Psoas muscle (tissue), 8 donors: ENCODE results near the gene CCN5. TPM values are rescaled to one million over a fixed set of nuclear protein-coding genes. Genes with fewer than 3 reads are reported as not detected.
A peak's percentile ranks its signal among the peaks of the same experiment; 100 is the strongest.

Experiments
- ATAC-seq, 4 donors: fragments of 200-7000 bp; cut with Tn5 transposase; one replicate each; pipeline ENCODE4 v1.9.1; 2020; ENCODE audit warnings: moderate library complexity in 3 of 4, mild to moderate bottlenecking in 2 of 4
- DNase-seq, 2 donors: peaks; one replicate each; pipeline ENCODE4 v3.0.0-alpha.2; 2020
- H3K27ac ChIP-seq: fragments of 200-600 bp; one replicate; pipeline ENCODE4 v1.8.0; 2022
- H3K27me3 ChIP-seq, 3 donors: fragments of 200-600 bp in 1 of 3; one replicate each; pipeline versions ENCODE4 v1.6.1 to v1.8.0; 2013 to 2022; ENCODE audit warnings: low read length in 2 of 3, mild to moderate bottlenecking in 2 of 3, moderate library complexity in 1 of 3; ENCODE audit not compliant: insufficient read depth in 3 of 3
- H3K36me3 ChIP-seq, 2 donors: fragments of 200-600 bp in 1 of 2; one replicate each; pipeline versions ENCODE4 v1.6.1 to v1.8.0; 2013 to 2022; ENCODE audit warnings: low read depth in 1 of 2, mild to moderate bottlenecking in 1 of 2, moderate library complexity in 1 of 2; ENCODE audit not compliant: insufficient read depth in 1 of 2
- H3K4me1 ChIP-seq: fragments of 200-600 bp; one replicate; pipeline ENCODE4 v1.8.0; 2022
- H3K4me3 ChIP-seq: fragments of 200-600 bp; one replicate; pipeline ENCODE4 v1.8.0; 2022; ENCODE audit warnings: mild to moderate bottlenecking
- H3K9me3 ChIP-seq: fragments of 200-600 bp; one replicate; pipeline ENCODE4 v1.8.0; 2022
- CTCF ChIP-seq: fragments of 200-600 bp; IDR thresholded peaks from one replicate; pipeline ENCODE4 v1.8.0; 2022; ENCODE audit warnings: antibody characterized with exemption
- WGBS, 3 donors: extraction: QIAGEN DNeasy Blood & Tissue Kit; methylation state at CpG; one replicate each; pipeline versions ENCODE4 v1.1.6 to v1.1.7; 2013; 5-methylcytosine and 5-hydroxymethylcytosine counted together
- intact Hi-C, 2 donors: fragments of 100-400 bp; cut with DNase I; formaldehyde crosslinking; loops; one replicate each; pipeline versions ENCODE4 v1.11.0 to v1.14.2; 2022
- polyA plus RNA-seq, 3 donors: library from polyadenylated mRNA; stranded (reverse); fragments of 200-250 nt; gene quantifications; one replicate each; pipeline ENCODE4 v1.2.3, GENCODE V29; 2013
- total RNA-seq, 4 donors: library from RNA; stranded (reverse); fragmentation: NEBNext Ultra II Directional in 2 of 4; extraction: Animal tissue kit (Norgen Biotek cat#: 25700) in 2 of 4; gene quantifications; one replicate each; pipeline versions ENCODE4 v1.2.1 to v1.2.4, GENCODE V29; 2021 to 2023
- donor health status: healthy with polysubstance abuse.
- donor health status: DM: no; HTN: no; CAD: no; lungs with moderate emphysema.
- donor health status: Bipolar disorder and iron deficiency.
- donor health status: healthy.
- donor health status: DM: yes; HTN: yes; CAD: no.
- donor health status: DM: no; HTN: no; CAD: no.
- donor health status: DM: no; HTN: no; CAD: no.
- donor health status: DM: yes; HTN: yes; CAD: no.

The CCN5 gene
- total and polyA plus RNA-seq, 7 donors, result 3.3 to 20.9 (median 9.6) TPM

DNA sequence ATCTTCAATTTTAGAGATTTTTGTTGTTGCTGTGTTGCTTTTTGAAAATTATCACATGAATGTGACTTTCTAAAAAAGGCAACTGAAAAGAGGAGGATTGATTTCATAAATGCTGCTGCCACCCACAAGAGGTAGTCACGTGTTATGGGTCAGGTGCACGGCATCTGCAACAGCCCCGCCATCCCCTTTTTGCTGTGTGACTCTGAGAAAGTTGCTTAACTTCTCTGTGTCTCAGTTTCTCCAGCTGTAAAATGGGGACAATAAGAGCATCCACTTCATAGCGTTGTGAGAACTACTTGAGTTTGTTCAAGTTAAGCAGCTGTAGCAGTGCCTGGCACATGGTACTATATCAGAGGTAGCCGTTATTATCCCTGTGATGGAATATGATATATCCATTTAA lies 10.7 kb downstream of the CCN5 start:
- Histone ChIP-seq H3K9me3 (no peaks in the 10 kb centered on the region), H3K36me3 (no peaks in the 10 kb centered on the region), H3K4me3 (no peak overlapping the region), H3K27ac (no peak overlapping the region), H3K4me1 (peaks cover 26% of the 10 kb centered on the region), H3K27me3 (no peaks in the 10 kb centered on the region)
- intact Hi-C loops, result no loop called here
- ATAC-seq (no peak), DNase-seq (no peak)
- no peak for TF ChIP-seq CTCF
- 69 to 86% (median 84%) methylated on average over 5 of the region's 5 CpGs for WGBS, 3 donors

DNA sequence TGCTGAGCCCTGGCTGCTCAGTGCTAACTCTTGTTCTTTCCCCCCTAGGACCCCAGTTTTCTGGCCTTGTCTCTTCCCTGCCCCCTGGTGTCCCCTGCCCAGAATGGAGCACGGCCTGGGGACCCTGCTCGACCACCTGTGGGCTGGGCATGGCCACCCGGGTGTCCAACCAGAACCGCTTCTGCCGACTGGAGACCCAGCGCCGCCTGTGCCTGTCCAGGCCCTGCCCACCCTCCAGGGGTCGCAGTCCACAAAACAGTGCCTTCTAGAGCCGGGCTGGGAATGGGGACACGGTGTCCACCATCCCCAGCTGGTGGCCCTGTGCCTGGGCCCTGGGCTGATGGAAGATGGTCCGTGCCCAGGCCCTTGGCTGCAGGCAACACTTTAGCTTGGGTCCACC lies 11.9 kb downstream of the CCN5 start:
- Histone ChIP-seq H3K27ac (no peak overlapping the region), H3K36me3 (no peaks in the 10 kb centered on the region), H3K4me3 (no peak overlapping the region), H3K27me3 (no peaks in the 10 kb centered on the region), H3K4me1 (peaks cover 37% of the 10 kb centered on the region), H3K9me3 (no peaks in the 10 kb centered on the region)
- ATAC-seq (no peak), DNase-seq (no peak)
- 87 to 95% (median 93%) methylated on average over 11 of the region's 11 CpGs for WGBS, 3 donors
- intact Hi-C loops, result no loop called here
- no peak for TF ChIP-seq CTCF

DNA sequence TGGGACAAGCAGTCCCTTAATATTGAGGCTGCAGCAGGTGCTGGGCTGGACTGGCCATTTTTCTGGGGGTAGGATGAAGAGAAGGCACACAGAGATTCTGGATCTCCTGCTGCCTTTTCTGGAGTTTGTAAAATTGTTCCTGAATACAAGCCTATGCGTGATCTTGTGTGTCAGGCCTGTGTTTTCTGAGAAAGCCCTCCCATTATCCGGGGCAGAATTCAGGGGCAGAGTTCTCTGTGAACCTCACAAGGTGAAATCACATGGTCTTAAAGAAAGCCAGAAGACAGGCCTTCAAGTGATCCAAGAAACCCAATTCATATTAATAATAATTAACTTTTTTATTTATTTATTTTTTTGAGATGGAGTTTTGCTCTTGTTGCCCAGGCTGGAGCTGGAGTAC lies 12.5 kb downstream of the CCN5 start:
- H3K36me3 ChIP-seq, result no peaks in the 10 kb centered on the region
- no peak for TF ChIP-seq CTCF
- peaks cover 37% of the 10 kb centered on the region for H3K4me1 ChIP-seq
- no peaks in the 10 kb centered on the region for H3K9me3 ChIP-seq
- no peak for DNase-seq
- ATAC-seq, result no peak
- H3K27ac ChIP-seq, result no peak overlapping the region
- no peak overlapping the region for H3K4me3 ChIP-seq
- H3K27me3 ChIP-seq, result no peaks in the 10 kb centered on the region
- intact Hi-C loops, result no loop called here
- 89 to 97% (median 94%) methylated on average over 2 of the region's 2 CpGs for WGBS, 3 donors

DNA sequence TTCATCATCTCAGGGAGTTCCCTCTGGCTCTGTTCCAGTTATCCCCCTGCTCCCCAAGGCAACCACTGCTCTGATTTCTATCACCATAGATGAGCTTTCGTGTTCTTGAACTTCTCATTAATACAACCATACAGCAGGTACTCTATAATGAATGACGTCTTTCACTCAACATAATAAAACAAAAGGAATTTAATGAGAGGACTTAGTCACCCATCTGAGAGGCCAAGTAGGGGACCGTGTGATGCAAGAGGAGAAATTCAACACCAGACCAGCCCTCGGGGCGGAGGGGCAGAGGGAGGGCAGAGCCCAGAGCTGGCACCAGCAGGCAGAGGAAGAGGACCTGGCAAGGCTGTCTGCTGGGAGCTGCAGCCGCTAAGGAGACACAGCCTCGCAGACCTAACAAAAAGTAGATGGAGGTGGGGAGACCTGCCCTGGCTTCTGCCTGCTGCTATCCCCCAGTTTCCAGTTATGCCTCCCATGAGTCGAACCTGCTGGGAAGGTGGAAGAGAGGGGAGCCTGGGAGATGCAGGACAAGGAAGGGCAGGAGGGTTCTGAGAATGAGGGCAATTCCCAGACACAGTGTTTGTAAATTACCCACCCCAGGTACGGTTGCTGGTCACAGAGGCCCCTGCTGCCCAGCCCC lies 13.8 kb downstream of the CCN5 start:
- Histone ChIP-seq H3K4me3 (no peak overlapping the region), H3K27ac (peak overlapping the region; percentile 59), H3K27me3 (no peaks in the 10 kb centered on the region), H3K9me3 (no peaks in the 10 kb centered on the region), H3K36me3 (no peaks in the 10 kb centered on the region), H3K4me1 (peaks cover 42% of the 10 kb centered on the region)
- no peak for TF ChIP-seq CTCF
- DNase-seq, result peak; percentile 78 to 92
- intact Hi-C loops, result no loop called here
- 9 to 16% (median 12%) methylated on average over 9 of the region's 9 CpGs for WGBS, 3 donors
- ATAC-seq, result peak; percentile 94 to 97 (median 95)

GRCh38 chr20:44730441-44730840 lies 15.3 kb downstream of the CCN5 start:
- no peak for ATAC-seq
- intact Hi-C loops, result loop anchor here in 1 of 2 donors (10.0 kb wide), 1 partner anchor 206 kb away; the partner anchor contains the start of gene SERINC3
- no peaks in the 10 kb centered on the region for H3K27me3 ChIP-seq
- H3K27ac ChIP-seq, result no peak overlapping the region
- no peak overlapping the region for H3K4me3 ChIP-seq
- H3K4me1 ChIP-seq, result peaks cover 42% of the 10 kb centered on the region
- no peaks in the 10 kb centered on the region for H3K36me3 ChIP-seq
- no peak for DNase-seq
- TF ChIP-seq CTCF, result no peak
- 72 to 81% (median 76%) methylated on average over 2 of the region's 2 CpGs for WGBS, 3 donors
- H3K9me3 ChIP-seq, result no peaks in the 10 kb centered on the region
